Activated naive CD8-positive, alpha-beta T cell (primary cell): ENCODE data around the gene CACNA1H.
"Not testable (repeated sequence)": the region's sequence is repeated elsewhere in the genome, so short reads cannot be mapped to it uniquely, and the experiment has no call there.

Experiments used
- H3K27ac Mint-ChIP-seq: one replicate; pipeline ENCODE4 v1.8.0; 2021; ENCODE audit warnings: mixed read lengths
- H3K27me3 Mint-ChIP-seq: one replicate; pipeline ENCODE4 v1.8.0; 2021; ENCODE audit warnings: mixed read lengths
- H3K36me3 Mint-ChIP-seq: one replicate; pipeline ENCODE4 v1.8.0; 2021; ENCODE audit warnings: mixed read lengths
- H3K4me1 Mint-ChIP-seq: one replicate; pipeline ENCODE4 v1.8.0; 2021; ENCODE audit warnings: low read depth, mixed read lengths
- H3K4me3 Mint-ChIP-seq: one replicate; pipeline ENCODE4 v1.8.0; 2021; ENCODE audit warnings: mild to moderate bottlenecking, mixed read lengths
- H3K9me3 Mint-ChIP-seq: one replicate; pipeline ENCODE4 v1.8.0; 2021; ENCODE audit warnings: low read depth, mixed read lengths

CACNA1H gene

GRCh38 chr16:1249031-1249755, 96.3 kb downstream of the CACNA1H start:
- not testable (repeated sequence) for H3K4me3 Mint-ChIP-seq, H3K4me1 Mint-ChIP-seq, H3K9me3 Mint-ChIP-seq, H3K36me3 Mint-ChIP-seq, H3K27ac Mint-ChIP-seq, H3K27me3 Mint-ChIP-seq

- H3K27ac Mint-ChIP-seq, H3K36me3 Mint-ChIP-seq, H3K4me1 Mint-ChIP-seq, H3K4me3 Mint-ChIP-seq, H3K27me3 Mint-ChIP-seq, H3K9me3 Mint-ChIP-seq: not testable (repeated sequence)
Observed at GRCh38 chr16:1253701-1254364, 100.9 kb downstream of the CACNA1H start.

GRCh38 chr16:1254821-1255220, 101.9 kb downstream of the CACNA1H start:
- not testable (repeated sequence) for H3K27me3 Mint-ChIP-seq, H3K4me3 Mint-ChIP-seq, H3K4me1 Mint-ChIP-seq, H3K27ac Mint-ChIP-seq, H3K36me3 Mint-ChIP-seq, H3K9me3 Mint-ChIP-seq

GRCh38 chr16:1255276-1256122, 102.6 kb downstream of the CACNA1H start, which contains the start of gene TPSD1:
Gene TPSD1 (plus strand): TSS chr16:1256069. CDS start chr16:1256281, 212 bp downstream.
- H3K4me1 Mint-ChIP-seq, H3K27me3 Mint-ChIP-seq: not testable (repeated sequence)

GRCh38 chr16:1256296-1256873, 103.5 kb downstream of the CACNA1H start:
- not testable (repeated sequence) for H3K36me3 Mint-ChIP-seq, H3K4me3 Mint-ChIP-seq, H3K27me3 Mint-ChIP-seq

More at GRCh38 chr16:1255276-1256122, 102.6 kb downstream of the CACNA1H start, which contains the start of gene TPSD1:
- not testable (repeated sequence) for H3K36me3 Mint-ChIP-seq, H3K9me3 Mint-ChIP-seq, H3K4me3 Mint-ChIP-seq, H3K27ac Mint-ChIP-seq

GRCh38 chr16:1256874-1257322, 104.0 kb downstream of the CACNA1H start:
- Mint-ChIP-seq H3K36me3 (no peaks in the 10 kb centered on the region), H3K27ac (no peak overlapping the region), H3K9me3 (no peaks in the 10 kb centered on the region), H3K4me1 (peaks cover 5% of the 10 kb centered on the region), H3K4me3 (no peak overlapping the region), H3K27me3 (peaks cover under 1% of the 10 kb centered on the region)

More at GRCh38 chr16:1256296-1256873, 103.5 kb downstream of the CACNA1H start:
- not testable (repeated sequence) for H3K27ac Mint-ChIP-seq, H3K4me1 Mint-ChIP-seq, H3K9me3 Mint-ChIP-seq

GRCh38 chr16:1257561-1258224, 104.8 kb downstream of the CACNA1H start:
- Mint-ChIP-seq H3K27me3 (peaks cover 2% of the 10 kb centered on the region), H3K4me1 (peaks cover 5% of the 10 kb centered on the region), H3K36me3 (no peaks in the 10 kb centered on the region)

GRCh38 chr16:1258225-1258600, 105.3 kb downstream of the CACNA1H start:
- Mint-ChIP-seq H3K36me3 (no peaks in the 10 kb centered on the region), H3K4me1 (peaks cover 5% of the 10 kb centered on the region), H3K27ac (no peak overlapping the region), H3K27me3 (peaks cover 2% of the 10 kb centered on the region), H3K9me3 (no peaks in the 10 kb centered on the region), H3K4me3 (no peak overlapping the region)

More at GRCh38 chr16:1257561-1258224, 104.8 kb downstream of the CACNA1H start:
- Mint-ChIP-seq H3K27ac (no peak overlapping the region), H3K4me3 (no peak overlapping the region), H3K9me3 (no peaks in the 10 kb centered on the region)

GRCh38 chr16:1258906-1259759, 106.2 kb downstream of the CACNA1H start:
- H3K27me3 Mint-ChIP-seq: peaks cover 2% of the 10 kb centered on the region
- no peaks in the 10 kb centered on the region for H3K9me3 Mint-ChIP-seq
- H3K36me3 Mint-ChIP-seq: no peaks in the 10 kb centered on the region
- peak overlapping the region; percentile 68 for H3K4me3 Mint-ChIP-seq
- peaks cover 5% of the 10 kb centered on the region for H3K4me1 Mint-ChIP-seq
- no peak overlapping the region for H3K27ac Mint-ChIP-seq

GRCh38 chr16:1259760-1260068, 106.8 kb downstream of the CACNA1H start:
- peaks cover 2% of the 10 kb centered on the region for H3K27me3 Mint-ChIP-seq
- H3K4me1 Mint-ChIP-seq: peaks cover 5% of the 10 kb centered on the region
- no peak overlapping the region for H3K4me3 Mint-ChIP-seq

GRCh38 chr16:1260101-1260680, 107.3 kb downstream of the CACNA1H start:
- peaks cover 5% of the 10 kb centered on the region for H3K4me1 Mint-ChIP-seq
- H3K9me3 Mint-ChIP-seq: no peaks in the 10 kb centered on the region
- peaks cover 2% of the 10 kb centered on the region for H3K27me3 Mint-ChIP-seq
- H3K4me3 Mint-ChIP-seq: no peak overlapping the region
- no peak overlapping the region for H3K27ac Mint-ChIP-seq
- H3K36me3 Mint-ChIP-seq: no peaks in the 10 kb centered on the region

More at GRCh38 chr16:1259760-1260068, 106.8 kb downstream of the CACNA1H start:
- Mint-ChIP-seq H3K27ac (no peak overlapping the region), H3K36me3 (no peaks in the 10 kb centered on the region), H3K9me3 (no peaks in the 10 kb centered on the region)

GRCh38 chr16:1261131-1261892, 108.4 kb downstream of the CACNA1H start:
- Mint-ChIP-seq H3K36me3 (no peaks in the 10 kb centered on the region), H3K27me3 (peaks cover 2% of the 10 kb centered on the region), H3K4me1 (peaks cover 5% of the 10 kb centered on the region), H3K27ac (no peak overlapping the region), H3K9me3 (no peaks in the 10 kb centered on the region), H3K4me3 (no peak overlapping the region)
